NCI-H2081 (cell line): ENCODE measurements around the gene ACSF3.

Experiments
- DNase-seq, 2 experiments: peaks; one replicate each; lab custom pipeline; 2025; lab: John Stamatoyannopoulos, UW

ACSF3 gene

DNA sequence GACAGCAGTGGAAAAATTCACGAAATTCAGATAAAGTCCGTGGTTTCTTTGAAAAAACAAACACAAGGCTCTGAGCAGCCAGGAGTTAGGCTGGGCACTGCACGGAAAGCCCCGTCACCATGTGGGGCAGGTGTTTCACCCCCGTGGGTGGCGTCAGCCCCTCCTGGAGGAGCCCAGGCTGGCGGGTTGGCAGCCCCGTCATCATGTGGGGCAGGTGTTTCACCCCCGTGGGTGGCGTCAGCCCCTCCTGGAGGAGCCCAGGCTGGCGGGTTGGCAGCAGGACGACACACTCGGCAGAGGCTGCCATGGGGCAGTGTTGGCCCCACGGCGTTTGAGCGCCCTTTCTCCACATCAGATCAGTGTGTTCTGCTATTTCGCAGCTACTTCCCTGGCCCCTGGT lies 38.1 kb downstream of the ACSF3 start:
- no peak for DNase-seq

DNA sequence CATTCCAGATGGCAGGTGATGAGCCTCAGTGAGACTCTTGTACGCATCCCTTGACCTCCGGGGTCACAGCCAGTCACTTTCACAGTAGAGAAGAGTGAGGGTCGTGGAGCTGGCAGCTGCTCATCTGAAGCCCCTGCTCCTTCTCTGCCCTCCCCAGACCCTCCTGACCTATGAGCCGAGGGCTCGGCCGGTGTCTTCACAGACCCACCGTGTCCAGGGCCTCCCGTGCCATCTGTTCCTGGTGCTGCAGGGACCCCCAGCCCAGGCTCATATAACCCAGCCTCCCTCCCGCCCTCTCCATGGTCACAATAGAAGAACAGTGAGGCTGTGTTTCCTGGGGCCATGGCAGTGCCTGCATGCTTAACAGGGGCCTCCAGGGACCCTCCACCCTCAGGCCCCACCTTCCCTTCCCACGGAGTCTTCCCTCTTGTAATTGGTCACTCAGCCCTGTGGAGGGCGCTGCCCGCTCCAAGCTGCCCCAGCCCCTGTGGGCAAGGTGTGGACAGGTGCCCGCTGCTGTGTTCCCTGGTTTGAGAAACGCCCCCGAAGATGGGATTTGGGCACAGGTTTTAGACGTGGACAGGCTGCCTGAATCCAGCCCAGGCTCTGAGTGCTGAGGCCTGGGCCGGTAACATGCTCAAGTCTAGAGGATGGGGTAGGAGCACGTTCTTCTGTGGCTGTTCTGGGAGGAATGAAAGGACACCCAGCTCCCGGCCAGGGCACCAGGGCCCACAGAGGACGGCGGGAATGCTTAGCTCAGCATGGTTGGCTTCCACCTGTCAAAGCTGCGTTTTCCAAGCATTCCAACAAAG lies 38.7 kb downstream of the ACSF3 start:
- no peak for DNase-seq

DNA sequence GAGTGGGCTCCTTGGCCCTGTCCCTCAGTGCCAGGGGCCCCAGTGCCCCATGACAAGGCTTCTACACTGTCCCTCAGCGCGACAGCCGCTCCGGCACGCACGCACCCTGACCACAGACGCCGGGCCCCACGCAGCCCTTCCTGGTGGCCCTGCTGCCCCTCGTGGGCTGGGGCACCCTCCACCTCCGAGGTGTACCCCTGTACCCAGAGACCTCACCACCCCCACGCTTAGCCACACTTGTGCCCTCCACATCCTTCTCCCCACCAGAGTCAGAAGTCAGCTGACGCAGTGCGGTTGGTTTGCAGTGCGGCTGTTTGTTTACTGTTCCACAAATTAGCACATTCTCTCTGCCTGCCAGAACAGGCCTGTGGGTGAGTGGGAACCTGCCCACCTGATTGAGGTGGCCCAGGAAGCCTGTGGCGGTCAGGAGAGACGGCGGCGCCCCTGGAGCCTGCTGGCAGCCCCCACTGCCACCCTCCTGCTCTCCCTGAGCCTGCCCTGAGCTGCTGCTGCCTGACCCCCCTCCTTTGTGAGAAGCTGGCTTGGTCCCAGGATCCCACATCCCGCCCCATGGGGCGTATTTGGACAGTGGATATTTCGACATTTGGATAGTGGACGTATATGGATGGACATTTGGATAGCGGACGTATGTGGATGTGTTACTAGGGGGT lies 39.9 kb downstream of the ACSF3 start:
- DNase-seq: no peak

DNA sequence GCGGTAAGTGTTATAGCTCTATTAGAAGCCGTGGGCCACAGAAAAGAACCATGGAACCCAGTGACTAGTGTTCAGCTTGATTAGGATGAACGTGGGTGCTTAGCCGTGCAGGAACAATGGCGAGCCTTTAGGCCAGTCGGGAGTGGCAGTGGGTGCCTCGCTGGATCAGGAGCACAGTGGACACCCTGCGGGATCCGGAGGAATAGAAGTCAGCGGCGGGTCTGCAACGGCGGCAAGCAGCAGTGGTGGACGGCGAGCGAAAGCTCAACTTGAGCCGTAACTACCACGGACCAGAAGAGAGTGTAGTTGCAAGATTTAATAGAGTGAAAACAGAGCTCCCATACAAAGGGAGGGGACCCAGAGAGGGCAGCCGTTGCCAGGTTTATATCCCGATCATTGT lies 40.6 kb downstream of the ACSF3 start:
- DNase-seq: no peak

DNA sequence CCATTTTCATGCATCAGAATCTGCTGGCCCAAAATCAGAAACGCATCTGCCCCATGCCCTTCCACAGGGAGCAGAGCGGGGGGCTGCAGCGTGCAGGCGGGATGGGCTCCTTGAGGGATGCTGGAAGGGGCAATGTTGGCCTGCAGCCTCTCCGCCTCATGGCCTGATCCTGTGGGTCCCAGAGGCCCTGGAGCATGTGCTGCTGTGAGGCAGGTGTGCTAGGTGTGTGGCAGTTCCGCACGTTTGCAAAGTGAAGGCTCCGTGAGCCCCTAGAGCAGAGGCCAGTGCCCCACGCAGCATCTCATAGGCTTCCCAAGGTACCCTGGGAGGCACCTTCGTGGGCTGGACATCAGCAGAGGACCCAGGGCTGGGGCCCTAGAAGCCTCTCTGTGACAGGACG lies 41.5 kb downstream of the ACSF3 start:
- DNase-seq: no peak

DNA sequence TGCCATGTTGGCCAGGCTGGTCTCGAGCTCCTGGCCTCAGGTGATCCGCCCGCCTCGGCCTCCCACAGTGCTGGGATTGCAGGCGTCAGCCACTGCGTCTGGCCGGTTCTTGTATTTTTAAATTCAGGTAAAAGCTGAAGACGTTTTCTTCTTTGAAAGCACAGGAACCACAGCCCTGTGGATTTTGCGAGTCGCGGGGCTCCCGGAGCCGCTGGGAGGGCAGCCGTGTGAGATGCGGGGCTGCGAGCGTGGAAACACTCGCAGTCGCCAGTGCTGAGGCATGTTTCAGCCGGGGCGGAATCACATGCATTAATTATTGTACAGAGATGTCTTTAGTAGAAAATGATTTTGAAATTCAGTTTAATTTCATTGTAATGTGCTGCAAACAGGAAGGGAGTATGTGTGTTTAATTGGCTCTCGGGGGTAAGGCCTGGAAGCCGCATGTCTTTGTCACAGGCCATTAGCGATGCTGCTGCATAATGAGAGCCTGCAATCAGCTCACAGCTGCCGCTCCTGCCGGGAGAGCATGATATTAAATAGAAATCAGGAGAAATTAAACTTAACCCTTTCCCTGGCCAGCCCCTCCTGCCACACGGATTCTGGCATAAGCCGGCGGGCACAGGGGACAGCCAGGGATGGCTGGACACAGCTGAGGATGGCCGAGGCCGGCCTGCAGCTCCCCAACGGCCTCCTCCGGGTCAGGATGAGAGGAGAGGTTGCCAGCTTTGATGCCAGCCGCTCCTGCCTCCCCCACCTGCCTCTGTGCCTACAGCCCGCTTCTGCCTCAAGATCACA lies 42.5 kb downstream of the ACSF3 start:
- DNase-seq: peak; percentile 69 to 88

DNA sequence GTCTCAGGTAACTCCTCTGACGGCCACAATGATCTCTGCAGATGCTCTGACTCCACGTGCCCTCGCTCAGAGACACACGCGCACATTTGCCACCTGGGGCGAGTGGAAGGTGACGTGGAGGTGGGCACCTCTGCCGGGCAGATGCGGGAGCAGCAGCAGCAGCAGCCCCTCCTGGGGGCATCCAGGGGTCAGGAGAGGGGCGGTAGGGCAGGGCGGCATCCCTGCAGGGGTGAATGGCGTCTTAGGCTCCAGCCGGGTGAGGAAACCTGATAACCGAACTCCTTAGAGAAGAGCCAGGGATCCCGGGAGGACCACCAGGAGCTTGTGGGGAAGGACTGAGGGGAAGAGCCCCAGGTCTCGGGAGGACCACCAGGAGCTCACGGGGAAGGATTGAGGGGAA lies 43.3 kb downstream of the ACSF3 start:
- no peak for DNase-seq

DNA sequence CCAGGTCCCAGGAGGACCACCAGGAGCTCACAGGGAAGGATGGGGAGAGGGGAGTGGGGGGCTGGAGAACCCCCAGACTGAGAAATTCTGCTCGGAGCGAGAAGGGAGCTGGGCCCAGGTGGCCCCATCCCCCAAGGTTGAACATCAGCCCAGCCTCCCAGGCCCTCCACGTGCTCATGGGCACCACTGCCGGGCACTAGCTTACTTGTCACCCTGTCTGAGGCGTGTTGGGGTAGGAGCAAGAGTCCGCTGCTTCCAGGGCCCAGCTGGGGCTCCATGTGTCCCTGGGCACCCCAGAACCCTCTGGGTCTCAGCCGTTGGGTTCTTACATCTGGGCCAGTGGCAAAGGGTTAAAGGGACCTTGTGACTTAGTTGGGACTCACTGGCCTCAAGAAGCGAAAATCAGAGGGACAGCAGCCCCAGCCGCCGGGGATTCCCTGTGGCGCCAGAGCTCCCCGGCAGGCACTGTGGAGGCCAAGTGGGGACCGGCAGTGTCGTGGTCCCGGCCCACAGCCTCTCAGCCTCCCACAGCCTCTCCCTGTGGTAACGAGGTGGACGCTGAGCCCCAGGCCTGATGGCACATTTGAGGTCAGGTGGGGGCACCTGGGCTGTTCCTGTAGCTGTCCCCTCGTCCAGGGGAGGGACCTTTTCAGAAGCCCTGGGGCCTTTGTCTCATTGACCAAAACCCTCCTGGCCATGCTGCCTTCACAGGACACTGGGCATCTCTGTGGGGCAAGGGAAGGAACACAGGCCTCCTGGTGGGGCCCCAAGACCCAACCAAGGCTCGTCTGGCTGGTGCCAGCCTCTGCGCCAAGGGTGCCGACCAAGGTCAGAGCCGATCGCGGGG lies 44.2 kb downstream of the ACSF3 start:
- no peak for DNase-seq

DNA sequence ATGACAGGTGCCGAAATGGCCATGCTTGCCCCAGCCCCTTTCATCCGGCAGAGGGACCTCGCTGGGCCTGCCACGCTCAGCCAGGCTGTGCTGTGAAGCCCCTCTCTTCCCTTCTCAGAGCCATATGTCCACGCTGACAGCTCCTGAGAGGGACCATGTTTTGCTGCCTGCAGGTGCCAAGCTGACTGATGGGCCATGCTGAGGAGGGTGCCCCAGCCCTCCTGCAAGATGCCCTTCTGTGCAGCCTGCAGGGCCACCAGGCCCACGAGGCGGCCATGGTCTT lies 44.8 kb downstream of the ACSF3 start:
- DNase-seq: no peak

DNA sequence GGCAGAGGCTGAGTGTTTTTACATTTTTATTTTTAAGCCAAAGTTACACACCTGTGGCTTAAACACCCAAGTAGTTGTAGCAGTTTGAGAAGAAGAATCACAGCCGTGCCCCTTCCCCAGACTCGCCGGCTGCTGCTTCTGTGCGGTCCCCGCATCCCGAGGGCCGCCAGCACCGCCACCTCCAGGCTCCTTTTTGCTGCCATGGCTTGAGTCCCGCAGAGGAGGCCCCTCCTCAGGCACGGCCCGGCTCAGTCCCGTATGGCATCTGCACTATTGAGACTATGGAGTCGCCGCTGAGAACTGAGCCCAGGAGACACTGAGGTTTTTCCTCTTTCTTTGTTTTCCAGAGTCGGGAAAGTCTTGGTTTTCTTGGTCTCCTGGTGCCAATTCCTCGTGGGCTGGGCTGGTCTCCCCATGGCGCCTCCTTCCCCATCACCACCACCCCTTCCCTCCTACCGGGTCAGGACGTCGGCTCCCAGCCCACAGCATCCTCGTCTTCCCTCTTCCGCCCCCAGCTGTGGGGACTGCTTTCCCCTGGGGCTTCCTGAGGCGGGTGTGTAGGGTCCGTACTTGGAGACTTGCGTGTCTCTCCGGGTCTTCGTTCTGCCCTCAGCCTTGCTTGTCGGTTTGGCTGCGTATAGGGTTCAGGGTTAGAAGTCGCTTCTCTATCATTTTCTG lies 45.3 kb downstream of the ACSF3 start:
- DNase-seq: no peak

DNA sequence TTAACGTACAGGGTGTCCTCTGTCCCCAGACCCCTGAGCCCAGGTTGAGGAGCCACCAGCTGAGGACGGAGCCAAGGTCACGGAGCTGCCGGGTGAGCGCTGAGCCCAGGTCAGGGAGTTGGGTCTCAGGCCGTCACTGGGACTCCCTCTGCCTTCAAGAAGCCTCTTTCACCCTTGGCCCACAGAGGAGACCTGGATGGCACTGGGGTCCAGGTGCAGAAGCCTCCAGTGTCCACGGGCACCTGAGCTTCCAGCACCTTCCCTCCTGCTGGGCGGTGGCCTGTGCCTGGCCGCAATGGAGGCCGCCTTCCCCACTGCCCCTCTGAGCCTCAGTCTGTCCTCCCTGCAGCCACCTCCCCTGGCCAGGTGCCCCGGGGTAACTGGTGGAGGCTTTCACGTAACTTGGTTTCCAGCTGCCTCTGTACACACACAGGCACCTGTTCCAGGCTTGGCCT lies 46.3 kb downstream of the ACSF3 start:
- peak in 1 of 2 experiments; percentile 11 for DNase-seq

DNA sequence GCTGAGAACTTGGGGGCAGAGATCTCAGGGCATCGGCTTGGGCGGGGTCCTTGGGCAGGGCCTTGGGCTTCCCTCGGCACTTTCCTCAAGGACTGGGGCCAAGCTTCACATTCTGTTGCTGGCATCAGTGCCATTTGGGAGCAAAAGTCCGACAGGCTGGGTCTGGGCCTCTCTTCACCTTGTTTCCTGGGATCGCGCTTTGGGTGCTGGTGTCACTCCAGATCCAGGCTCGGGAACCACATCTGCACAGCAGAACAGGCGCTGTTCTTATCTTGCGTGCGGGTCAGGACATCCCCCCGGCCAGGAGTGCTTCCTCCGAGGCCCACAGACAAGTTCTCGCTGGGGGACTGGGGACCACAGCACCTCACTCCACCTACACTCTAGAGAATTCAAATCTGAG lies 46.7 kb downstream of the ACSF3 start:
- no peak for DNase-seq

DNA sequence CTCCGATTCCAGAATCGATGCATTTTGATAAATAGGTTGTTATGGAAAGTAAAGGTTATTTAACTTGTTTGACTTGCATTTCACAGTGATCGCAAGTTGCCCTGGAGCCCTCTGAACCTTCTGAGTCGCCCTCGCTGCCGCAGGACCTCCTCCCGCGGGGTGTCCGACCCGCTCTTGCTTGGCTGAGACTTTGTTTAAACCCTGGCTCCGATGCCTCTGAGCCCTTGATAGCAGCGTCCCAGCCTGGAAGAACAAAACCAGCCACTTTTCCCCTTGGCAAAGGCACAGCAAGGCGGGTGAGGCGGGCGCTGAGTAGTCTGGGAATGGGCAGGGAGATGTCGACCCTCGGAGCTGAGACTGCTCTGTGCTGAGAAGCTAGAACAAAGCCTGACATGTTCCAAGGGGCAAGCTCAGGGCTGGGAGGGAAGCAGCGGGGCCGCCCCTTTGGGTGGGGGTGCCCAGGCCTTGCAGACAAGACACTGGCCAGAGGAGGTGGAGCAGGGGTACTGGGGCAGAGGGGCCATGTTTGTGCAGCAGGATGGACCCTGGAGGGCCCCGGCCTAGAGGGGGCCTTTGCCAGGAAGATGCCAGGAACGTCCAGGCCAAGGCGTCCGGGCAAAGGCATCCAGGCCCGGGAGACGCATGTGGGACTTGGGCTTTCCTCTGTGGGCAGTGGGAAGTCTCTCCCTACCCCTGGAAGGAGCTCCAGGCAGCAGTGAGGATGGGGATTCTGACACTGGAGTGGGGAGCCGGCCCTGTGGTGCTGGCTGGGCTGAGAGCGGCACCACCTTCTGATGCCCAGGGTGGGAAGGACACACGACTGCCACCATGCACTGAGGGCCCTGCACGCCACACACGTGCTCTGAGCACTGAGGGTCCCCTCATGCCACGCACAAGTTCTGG lies 47.6 kb downstream of the ACSF3 start:
- no peak for DNase-seq

DNA sequence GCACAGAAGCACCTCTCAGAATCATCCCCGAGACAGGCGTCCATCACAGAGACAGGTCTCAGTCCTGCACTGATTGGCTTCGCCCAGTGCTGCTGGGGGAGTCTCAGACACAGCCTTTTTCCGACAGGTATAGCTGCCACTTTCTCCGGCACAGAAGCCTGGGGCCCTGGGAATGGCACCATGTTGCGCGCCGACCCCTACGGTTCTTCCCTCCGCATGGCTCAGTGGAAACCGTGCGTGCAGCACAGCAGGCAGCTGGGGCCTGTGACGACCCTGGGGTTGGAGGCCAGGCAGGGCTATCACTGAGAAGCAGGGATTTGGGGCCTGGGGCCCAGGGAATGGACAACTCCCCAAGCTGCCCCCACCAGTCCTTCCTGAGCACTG lies 48.2 kb downstream of the ACSF3 start:
- no peak for DNase-seq

DNA sequence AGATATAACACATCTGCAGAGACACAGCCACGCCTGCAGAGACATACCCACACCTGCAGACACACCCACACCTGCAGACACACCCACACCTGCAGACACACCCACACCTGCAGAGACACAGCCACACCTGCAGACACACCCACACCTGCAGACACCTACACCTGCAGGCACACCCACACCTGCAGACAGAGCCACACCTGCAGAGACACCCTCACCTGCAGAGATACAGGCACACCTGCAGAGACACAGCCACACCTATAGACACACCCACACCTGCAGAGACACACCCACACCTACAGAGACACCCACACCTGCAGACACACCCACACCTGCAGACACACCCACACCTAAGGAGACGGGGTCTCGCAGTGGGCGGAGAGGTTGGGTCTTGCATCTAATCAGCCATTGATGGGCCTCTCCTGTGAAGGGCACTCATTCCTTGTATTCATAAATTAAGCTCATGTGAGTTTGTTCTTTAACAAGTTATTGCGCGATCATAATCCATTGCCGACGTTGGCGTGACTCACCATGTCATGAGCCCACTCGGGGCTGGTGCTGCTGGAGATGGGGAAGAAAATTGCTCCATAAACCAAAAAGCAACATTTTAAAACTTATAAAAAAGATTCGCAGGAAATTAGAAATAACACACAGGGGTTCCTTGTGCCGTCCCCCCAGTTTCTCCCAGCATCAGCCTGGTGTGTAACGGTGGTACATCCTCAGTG lies 49.0 kb downstream of the ACSF3 start:
- no peak for DNase-seq

DNA sequence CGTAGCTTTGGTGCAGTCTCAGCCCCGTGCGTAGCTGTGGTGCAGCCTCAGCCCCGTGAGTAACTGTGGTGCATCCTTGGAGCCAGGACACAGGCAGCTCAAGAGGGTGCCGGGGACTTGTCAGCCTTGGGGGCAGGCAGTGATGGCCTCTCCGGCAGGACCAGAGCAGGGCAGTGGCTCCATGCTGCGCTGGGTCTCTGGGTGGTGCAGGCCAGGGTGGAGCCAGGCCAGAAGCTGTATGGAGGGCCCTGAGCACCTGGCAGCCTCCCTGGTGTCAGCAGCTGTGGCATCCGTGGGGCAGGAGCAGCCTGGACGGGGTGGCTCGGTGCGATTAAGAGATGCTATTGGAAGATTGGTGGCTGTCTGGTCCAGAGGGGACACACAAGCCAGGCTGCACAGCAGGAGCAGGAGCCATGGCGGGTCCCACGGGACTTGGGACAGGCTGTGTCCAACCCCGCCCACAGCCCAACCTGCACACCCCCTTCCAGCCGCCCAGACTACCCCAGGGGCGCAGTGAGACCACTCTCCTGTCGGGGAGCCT lies 49.6 kb downstream of the ACSF3 start:
- DNase-seq: no peak

DNA sequence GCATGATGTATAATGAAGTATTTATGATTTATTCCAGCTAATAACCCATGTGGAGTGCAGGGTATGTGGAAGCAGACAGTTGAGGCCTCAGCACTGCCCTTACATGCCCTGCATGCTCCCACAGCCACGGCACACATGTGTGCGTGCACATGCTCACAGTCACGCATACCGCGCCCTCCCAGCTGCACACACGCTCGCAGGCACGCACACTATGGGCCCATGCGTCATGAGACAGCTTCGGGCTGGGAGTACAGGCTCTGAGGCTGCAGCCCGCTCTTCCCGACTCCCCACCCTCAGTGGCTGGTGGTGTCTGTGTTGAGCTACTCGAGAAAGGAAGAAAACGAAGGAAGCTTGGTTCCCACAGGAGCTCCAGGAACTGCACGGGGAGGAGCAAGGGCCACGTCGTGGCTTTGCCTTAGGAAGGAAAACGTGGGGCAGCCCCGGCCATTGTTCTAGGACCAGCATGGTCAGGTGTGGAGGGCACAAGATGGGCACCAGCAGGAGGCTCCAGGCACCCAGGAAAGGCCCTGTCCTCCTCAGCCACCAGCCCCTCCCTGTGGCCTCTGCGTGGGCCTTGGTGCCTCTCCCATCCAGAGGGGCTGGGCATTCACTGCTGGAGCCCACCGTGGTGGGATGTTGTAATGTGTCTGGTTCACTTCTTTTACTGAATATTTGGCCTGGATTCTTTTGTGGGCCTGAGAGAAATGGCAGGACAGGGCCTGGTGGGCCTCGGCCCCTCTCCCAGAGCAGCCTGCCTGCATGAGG lies 50.4 kb downstream of the ACSF3 start:
- DNase-seq: no peak

DNA sequence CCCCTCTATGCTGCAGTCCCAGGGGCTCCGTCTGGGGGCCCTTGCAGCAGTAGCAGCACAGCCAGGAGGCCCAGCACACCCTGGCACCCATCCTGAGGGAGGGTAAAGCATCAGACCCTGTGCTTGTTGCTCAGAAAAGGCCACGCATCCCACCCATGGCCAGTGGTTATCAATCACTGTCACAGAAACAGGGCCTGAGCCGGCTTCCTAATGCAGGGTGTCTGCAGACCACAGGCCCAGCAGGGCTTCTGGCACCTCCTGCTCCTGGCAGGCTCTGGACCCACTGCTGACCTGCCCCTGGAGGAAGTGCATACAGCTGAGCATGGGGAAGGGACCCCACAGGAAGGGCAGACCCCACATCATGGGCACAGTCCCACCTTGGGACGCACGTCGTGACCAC lies 51.0 kb downstream of the ACSF3 start:
- no peak for DNase-seq
